GM19463 (cell line): ENCODE measurements around the gene DCDC2C.

Source experiments
- ATAC-seq: cut with Tn5 transposase; IDR thresholded peaks from one replicate; pipeline ENCODE4 v1.9.1; 2021; ENCODE audit warnings: mild to moderate bottlenecking, moderate library complexity; ENCODE audit not compliant: unreplicated experiment

The DCDC2C gene

GRCh38 chr2:3708576-3708975 lies 5.2 kb downstream of the DCDC2C start:
- ATAC-seq: no peak

- ATAC-seq: no peak
These were observed 5.8 kb downstream of the DCDC2C start for GRCh38 chr2:3709225-3709624.

DNA sequence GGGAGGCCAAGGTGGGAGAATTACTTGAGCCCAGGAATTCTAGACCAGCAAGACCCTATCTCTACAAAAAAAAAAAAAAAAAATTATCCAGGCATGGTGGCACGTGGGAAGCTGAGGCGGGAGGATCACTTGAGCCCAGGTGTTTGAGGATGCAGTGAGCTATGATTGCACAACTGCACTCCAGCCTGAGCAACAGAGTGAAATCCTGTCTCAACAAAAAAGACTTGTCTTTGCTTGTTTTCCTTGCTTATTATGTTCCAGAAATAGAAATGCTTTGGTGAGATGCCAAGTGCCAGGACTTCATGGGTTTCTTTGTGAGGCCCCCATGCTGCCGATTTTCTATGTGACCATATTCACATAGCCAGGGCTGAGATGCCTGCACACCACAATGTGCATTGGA lies 9.0 kb downstream of the DCDC2C start:
- ATAC-seq: no peak

DNA sequence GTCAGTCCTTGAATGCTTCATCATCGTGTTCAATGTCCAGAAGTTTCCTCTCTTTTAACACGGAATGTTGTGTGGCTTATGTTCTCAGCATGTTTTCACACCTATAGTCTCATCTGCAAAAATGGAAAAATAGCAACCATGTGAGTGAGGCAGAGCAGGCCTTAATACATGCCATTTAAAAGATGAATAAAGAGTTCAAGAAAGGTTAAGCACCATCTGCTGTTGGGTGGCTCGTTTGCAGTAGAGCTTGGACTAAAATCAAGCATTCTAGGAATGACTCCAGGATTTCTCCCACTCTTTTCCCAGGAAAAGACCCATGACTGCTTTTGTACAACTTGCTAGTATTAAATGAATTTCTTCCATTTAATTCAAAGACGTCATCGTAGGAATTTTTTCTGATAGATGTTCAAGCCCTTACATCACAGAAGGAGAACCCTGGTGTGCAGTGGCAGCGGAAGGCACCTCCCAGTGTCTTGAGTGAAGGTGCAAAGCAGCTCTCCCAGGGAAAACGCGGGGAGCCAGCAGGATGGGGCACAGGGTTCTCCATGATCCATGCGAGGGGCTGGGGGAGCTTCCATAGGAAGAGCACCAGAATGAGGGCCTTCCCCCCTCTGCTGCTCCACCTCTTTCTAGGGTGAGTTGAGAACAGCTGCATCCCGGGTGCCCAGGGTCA lies 9.6 kb downstream of the DCDC2C start:
- ATAC-seq: no peak

DNA sequence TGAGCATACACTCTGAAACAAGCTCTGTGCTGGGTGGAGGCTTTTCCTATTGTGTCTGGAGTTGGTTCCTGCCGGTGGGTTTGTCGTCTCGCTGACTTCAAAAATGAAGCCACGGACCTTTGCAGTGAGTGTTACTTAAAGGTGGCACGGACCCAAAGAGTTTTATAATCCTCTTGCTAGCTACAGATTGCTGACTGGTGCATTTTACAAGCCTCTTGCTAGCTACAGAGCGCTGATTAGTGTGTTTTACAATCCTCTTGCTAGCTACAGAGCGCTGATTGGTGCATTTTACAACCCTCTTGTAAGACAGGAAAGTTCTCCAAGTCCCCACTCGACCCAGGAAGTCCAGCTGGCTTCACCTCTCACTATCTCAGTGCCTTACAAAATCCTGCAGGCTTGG lies 15.3 kb downstream of the DCDC2C start:
- ATAC-seq: no peak

GRCh38 chr2:3725002-3725401 lies 21.6 kb downstream of the DCDC2C start:
- no peak for ATAC-seq

GRCh38 chr2:3725458-3726250 lies 22.3 kb downstream of the DCDC2C start:
- ATAC-seq: no peak

GRCh38 chr2:3726511-3726910 lies 23.1 kb downstream of the DCDC2C start:
- ATAC-seq: no peak

DNA sequence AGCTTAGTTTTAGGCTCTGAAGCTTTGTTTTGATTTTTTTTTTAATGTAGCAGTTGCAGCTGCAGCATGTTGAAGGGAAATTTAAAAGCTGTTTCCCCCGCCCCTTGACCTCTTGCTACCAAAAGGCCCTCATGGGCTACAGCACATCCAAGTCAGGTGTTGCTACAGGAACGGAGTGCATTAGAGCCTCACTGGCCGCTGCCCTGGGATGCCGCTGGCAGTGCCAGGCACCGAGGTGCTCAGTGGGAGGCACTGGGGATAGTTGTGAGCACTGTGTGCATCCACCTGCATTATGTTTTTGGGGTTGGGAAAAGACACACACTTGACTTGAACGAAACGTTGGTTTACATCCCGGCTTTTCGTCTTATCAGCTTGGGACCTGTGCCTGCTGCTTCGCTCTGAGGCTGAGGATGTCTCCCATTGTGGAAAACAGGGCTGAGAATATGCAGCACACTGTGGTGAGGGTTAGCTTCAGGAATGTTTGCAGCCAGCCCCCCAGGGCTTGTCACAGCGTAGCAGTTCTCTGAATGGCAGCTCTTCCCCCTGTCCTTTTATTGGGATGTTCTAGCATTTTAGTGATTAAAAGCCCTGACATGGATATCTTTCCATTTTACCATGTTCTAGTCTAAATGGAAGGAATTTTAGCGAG lies 24.1 kb downstream of the DCDC2C start:
- no peak for ATAC-seq

DNA sequence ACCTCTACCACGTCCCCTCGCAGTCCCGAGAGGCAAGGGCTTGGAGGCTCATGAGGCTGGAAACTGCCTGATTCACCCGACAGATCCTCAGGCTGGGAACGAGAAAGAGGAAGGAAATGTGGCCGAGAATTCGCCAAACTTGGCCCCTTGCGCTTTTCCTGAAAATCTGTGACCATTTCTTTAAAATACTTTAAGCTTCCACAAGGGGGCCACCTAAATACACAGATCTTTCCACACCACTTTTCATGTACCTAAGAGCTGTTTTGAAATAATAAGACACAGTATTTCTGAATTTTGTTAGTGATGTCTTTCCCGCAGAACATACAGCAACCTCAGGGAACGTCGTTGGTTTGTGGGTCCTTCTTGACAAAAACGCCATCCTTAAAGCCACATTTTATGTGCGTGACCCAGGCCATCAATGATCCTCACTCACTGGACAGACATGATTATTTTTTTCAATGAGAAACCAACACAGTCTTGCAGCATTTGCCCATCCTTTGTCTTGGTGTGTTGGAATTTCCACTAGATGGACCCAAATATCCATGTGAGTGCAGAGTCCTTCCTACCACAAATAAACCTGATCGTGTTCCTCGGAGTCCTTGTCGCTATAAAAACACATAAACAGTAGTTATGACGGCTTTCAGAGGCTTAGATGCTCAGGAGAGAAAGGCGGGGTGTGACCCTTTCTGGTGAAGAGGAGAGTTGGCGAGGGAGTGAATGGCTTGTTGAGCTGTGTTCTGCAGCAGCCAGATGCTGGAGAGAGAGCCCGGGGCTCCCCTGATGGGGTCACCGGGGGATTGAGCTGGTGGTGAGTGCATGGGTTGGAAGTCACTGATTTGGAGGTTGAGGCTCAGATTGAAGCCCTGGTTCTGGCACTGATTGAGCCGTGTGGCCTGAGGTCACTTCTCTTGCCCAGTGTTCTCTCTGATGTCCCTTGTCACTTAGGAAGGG lies 25.0 kb downstream of the DCDC2C start:
- no peak for ATAC-seq

- ATAC-seq: no peak
These were observed 25.7 kb downstream of the DCDC2C start for GRCh38 chr2:3729055-3729448.

DNA sequence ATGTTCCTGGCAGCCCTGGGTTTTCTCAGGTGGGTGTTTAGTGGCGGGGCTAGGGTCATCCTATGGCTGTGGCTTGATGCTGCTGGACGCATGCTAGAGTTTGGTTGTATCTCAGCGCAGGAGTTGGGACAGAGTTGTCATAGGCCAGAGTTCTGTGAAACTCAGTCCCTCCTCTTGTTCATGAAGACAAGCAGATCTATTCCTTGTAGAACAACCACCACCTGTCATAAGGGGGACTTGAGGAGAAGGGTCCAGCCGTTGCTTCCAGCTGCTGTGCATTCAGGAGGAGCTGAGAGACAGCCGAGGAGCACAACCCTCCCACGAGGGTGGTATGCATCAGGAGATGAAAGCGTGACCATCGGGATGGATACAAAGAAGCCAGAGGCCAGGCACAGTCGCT lies 26.4 kb downstream of the DCDC2C start:
- no peak for ATAC-seq

GRCh38 chr2:3730646-3731045 lies 27.3 kb downstream of the DCDC2C start:
- no peak for ATAC-seq

- ATAC-seq: no peak
These were observed 28.5 kb downstream of the DCDC2C start for GRCh38 chr2:3731829-3732228.

GRCh38 chr2:3736112-3736511 lies 32.7 kb downstream of the DCDC2C start:
- ATAC-seq: no peak

DNA sequence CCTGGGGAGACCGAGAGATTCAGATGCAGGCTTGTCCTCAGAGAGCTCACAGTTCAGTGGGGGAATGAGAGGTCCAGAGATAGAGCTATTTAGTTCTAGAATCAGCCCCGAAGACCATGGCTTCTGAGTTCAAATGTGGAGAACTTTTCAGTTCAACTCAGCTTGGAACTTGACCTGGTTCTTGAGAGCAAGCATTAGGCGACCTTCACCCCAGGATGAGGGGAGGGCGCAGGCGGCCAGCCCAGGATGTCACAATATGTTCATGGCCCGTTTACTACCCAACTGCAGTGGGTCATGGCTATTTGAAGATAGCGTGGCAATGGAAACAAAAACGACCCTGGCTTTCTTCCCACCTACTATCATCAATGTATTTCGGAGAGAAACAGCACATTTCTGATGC lies 33.8 kb downstream of the DCDC2C start:
- no peak for ATAC-seq

DNA sequence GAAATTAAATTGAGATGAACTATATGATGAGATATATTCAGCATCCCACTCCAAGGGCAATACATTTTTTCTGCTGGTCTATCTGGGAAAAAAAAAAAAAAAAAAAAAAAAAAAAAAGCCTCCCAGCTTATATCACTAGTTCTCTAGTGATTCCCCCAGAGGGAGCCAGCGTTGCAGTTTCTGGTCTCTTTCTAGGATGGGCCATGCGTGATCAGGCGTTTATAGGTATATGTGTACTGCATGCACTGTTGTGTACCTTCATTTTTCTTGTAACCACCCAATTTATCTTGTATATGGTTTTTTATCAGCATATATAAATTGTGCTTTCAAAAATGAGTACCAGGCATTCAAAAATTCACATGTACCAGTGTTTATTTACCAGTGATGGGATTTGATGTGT lies 35.1 kb downstream of the DCDC2C start:
- ATAC-seq: no peak

GRCh38 chr2:3739313-3739712 lies 35.9 kb downstream of the DCDC2C start:
- ATAC-seq: no peak

- no peak for ATAC-seq
These were observed 38.0 kb downstream of the DCDC2C start for GRCh38 chr2:3741396-3741795.

DNA sequence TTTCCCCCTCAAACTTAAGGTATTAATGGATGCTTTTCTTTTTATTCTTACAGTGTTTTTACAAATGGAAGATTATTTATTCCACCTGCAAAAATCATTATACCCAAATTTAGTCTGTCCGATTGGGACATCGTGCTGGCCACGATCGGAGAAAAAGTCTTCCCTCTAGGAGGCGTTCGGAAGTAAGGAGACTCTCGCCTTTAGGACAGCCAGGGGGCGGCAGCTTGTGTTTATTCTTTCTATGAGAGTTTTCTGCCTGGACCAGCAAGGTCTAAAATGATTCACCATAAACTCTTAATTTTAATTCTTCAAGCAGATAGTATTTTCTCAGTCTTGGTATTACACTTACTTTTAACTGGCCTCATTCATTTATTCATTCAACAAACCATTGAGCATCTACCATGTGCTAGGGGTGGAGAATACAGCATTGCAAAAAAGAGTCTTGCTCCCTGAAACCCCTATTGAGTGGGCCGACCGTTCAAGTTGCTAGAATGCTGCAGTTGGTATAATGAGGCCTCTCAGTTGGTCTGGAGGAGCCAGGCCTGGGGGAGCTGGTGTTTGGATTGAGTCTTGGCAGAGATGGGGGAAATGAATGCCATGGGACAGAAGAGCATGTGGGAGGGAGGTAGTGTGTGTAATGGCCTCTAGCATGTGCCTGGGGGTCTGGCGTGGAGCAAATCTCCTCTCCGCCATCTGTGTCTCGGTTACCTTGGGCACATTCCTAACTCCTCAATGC lies 38.7 kb downstream of the DCDC2C start:
- ATAC-seq: no peak
